ENCODE results near the gene FAM107B.

- TF ChIP-seq GATA3 (IDR thresholded peaks at IDR 0.05; ENCODE audit: low read depth, low read length) (no peak), GATA2 (IDR thresholded peaks at IDR 0.05; ENCODE audit: low read depth, low read length) (no peak)
Observed at GRCh38 chr10:14758451-14758850, 16.2 kb downstream of the FAM107B start.
